Panc1 (cell line): ENCODE measurements around the gene XXYLT1. TPM values are rescaled to one million over a fixed set of nuclear protein-coding genes. Genes with fewer than 3 reads are reported as not detected.
A peak's percentile ranks its signal among the peaks of the same experiment; 100 is the strongest.

Experiments
- ATAC-seq: fragments of 200-7000 bp; cut with Tn5 transposase; 2 replicates; pipeline ENCODE4 v1.9.1; 2020; ENCODE audit warnings: mild to moderate bottlenecking, moderate library complexity
- BruUV-seq: library from RNA; stranded (reverse); fragments of 400-500 nt; replicated peaks from 2 replicates; lab custom pipeline; 2021; lab: Mats Ljungman, UMichigan
- CTCF ChIA-PET: fragments of 300-600 bp; sonication (Branson Sonifier 250); formaldehyde crosslinking; loops from one replicate; lab custom pipeline; 2022; ENCODE audit warnings: antibody characterized with exemption; lab: Charles Lee
- POLR2A ChIA-PET: fragments of 300-600 bp; sonication (Branson Sonifier 250); formaldehyde crosslinking; loops from one replicate; lab custom pipeline; 2022; ENCODE audit warnings: antibody characterized with exemption; lab: Charles Lee
- DNase-seq: peaks from one replicate; pipeline ENCODE4 v3.0.0-alpha.2; 2010; ENCODE audit warnings: low read depth, low spot score
- H3K27ac ChIP-seq: 2 replicates; pipeline ENCODE4 v1.5.1; 2011; ENCODE audit warnings: mild to moderate bottlenecking, low read length, inconsistent platforms
- H3K27me3 ChIP-seq: fragments of 200-500 bp; sonication (Bioruptor generic); 2 replicates; pipeline ENCODE4 v1.6.0; 2014; ENCODE audit warnings: low read length, inconsistent platforms; ENCODE audit not compliant: control insufficient read depth, insufficient read depth
- H3K36me3 ChIP-seq: fragments of 200-500 bp; sonication (Bioruptor generic); 2 replicates; pipeline ENCODE4 v1.5.1; 2014; ENCODE audit warnings: inconsistent platforms, mild to moderate bottlenecking, low read length, moderate library complexity; ENCODE audit not compliant: control insufficient read depth, insufficient read depth
- H3K4me1 ChIP-seq: 2 replicates; pipeline ENCODE4 v1.5.1; 2011; ENCODE audit warnings: inconsistent platforms, mild to moderate bottlenecking, low read length, moderate library complexity; ENCODE audit not compliant: control insufficient read depth, insufficient read depth
- H3K4me3 ChIP-seq, 2 experiments: 2 replicates each; pipeline ENCODE4 v1.5.1; 2011 to 2012; ENCODE audit warnings: low read depth in 2 of 2, low read length in 2 of 2, mild to moderate bottlenecking in 2 of 2, inconsistent platforms in 1 of 2, moderate library complexity in 1 of 2
- H3K9me3 ChIP-seq: fragments of 200-500 bp; sonication (Bioruptor generic); 2 replicates; pipeline ENCODE4 v1.5.1; 2014; ENCODE audit warnings: low read depth, mild to moderate bottlenecking, inconsistent platforms, low read length, moderate library complexity; ENCODE audit not compliant: control insufficient read depth, insufficient read depth
- CTCF ChIP-seq: fragments of 450-650 bp; IDR thresholded peaks from 2 replicates; pipeline ENCODE4 v1.5.1; 2017; ENCODE audit warnings: mild to moderate bottlenecking
- POLR2AphosphoS5 ChIP-seq: IDR thresholded peaks from 2 replicates; pipeline ENCODE4 v1.6.1; 2012; ENCODE audit warnings: mild to moderate bottlenecking, low read depth, low read length, moderate library complexity
- REST ChIP-seq, 2 experiments: IDR thresholded peaks; 2 replicates each; pipeline ENCODE4 v1.6.1; 2011 to 2012; ENCODE audit warnings: low read depth in 2 of 2, control low read depth in 1 of 2, low read length in 1 of 2, mild to moderate bottlenecking in 1 of 2, moderate library complexity in 1 of 2; ENCODE audit not compliant: insufficient read depth in 1 of 2
- SIN3A ChIP-seq: IDR thresholded peaks from 2 replicates; pipeline ENCODE4 v1.6.1; 2012; ENCODE audit warnings: low read depth, mild to moderate bottlenecking, low read length, moderate library complexity, borderline replicate concordance; ENCODE audit not compliant: insufficient read depth
- TCF7L2 ChIP-seq: IDR thresholded peaks from 2 replicates; pipeline ENCODE4 v1.6.1; 2011; ENCODE audit warnings: mild to moderate bottlenecking, low read depth, low read length, inconsistent platforms
- in situ Hi-C: cut with HindIII; loops from 2 replicates; pipeline ENCODE4 v1.10.0; 2016; ENCODE audit warnings: low sequenced_read_pairs, low pct_unique_long_range_greater_than_20kb
- intact Hi-C: fragments of 100-400 bp; cut with micrococcal nuclease; formaldehyde crosslinking; loops from one replicate; pipeline ENCODE4 v1.10.0; 2022; ENCODE audit not compliant: unreplicated experiment
- total RNA-seq: library from RNA; stranded (reverse); gene quantifications from one replicate; pipeline ENCODE4 v1.2.1, GENCODE V29; 2021; ENCODE audit not compliant: unreplicated experiment

Gene XXYLT1
- total RNA-seq, 1 experiment from 2014 or later = 26.0 TPM

DNA sequence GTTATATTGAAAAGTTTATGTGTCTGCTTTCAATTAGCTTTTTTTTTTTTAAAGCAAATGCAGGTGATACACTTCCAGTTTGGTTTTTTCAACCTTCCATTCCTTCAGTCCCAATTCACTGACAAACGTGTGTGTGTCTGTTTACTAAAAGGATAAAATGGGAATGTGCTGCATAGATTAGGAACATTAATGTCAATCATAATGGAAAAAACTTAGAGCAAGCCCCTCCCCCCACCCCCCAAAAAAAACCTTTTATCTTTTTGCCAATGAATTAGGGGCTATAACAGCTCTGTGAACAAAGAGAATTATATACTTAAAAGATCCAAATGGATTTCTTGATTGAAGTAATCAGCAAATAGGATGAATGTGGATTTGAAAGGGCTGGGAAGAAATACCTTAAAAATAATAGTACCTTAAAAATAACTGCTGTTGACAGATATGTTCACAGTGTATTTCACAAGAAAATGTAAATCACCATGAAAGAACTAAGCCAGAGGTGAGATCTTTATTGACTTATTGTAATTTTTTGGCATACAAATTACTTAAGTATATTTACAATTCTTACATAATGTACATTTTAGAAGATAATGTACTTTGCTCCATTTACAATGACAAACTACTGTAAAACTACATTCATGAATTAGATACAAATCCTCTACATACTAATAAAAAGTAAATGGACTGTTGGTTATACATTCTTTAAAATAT lies 3.5 kb upstream of the XXYLT1 start:
- Histone ChIP-seq H3K4me1 (peaks cover 11% of the 10 kb centered on the region), H3K27me3 (no peaks in the 10 kb centered on the region), H3K9me3 (no peaks in the 10 kb centered on the region), H3K27ac (no peak overlapping the region), H3K4me3 (no peak overlapping the region), H3K36me3 (peaks cover 12% of the 10 kb centered on the region; the same call in 1 of the 2 replicates)
- CTCF ChIA-PET = interaction anchor here (0.7 kb wide), 1 partner anchor 55 kb away, joined by 3 read pairs; no protein-coding TSS in a partner anchor
- ATAC-seq = no peak
- POLR2A ChIA-PET = no interaction called here
- in situ Hi-C loops = no loop called here
- intact Hi-C loops = no loop called here
- DNase-seq = no peak
- TF ChIP-seq POLR2AphosphoS5 (no peak), CTCF (no peak), SIN3A (no peak), REST (IDR thresholded peaks at IDR 0.05; ENCODE audit: insufficient read depth in 1 of 2, low read depth in 2 of 2, low read length in 1 of 2) (no peak), TCF7L2 (no peak)
- BruUV-seq = no TSS peak

GRCh38 chr3:195271410-195272243 lies 668 bp upstream of the XXYLT1 start:
- peak; percentile 89 for ATAC-seq
- H3K27ac ChIP-seq = peak overlapping the region; percentile 92
- peaks cover 3% of the 10 kb centered on the region; the same call in 1 of the 2 replicates for H3K36me3 ChIP-seq
- BruUV-seq = TSS peak; percentile 87
- in situ Hi-C loops (no loop called here), intact Hi-C loops (loop anchor here (1.0 kb wide), 1 partner anchor 251 kb away; no protein-coding TSS in a partner anchor)
- no peaks in the 10 kb centered on the region for H3K27me3 ChIP-seq
- TF ChIP-seq POLR2AphosphoS5 (peak; percentile 55), TCF7L2 (no peak), SIN3A (peak; percentile 87; the same call in 1 of the 2 replicates), CTCF (peak; percentile 98), REST (IDR thresholded peaks at IDR 0.05; ENCODE audit: insufficient read depth in 1 of 2, low read depth in 2 of 2, low read length in 1 of 2) (no peak)
- ChIA-PET POLR2A (interaction anchor here (0.6 kb wide), 2 partner anchors 62 to 152 kb away, joined by 3 to 8 read pairs; no protein-coding TSS in a partner anchor), CTCF (interaction anchor here (0.6 to 3.2 kb wide), 30 partner anchors 8 to 600 kb away, joined by 3 to 22 read pairs (median 3); partner anchors contain the start of genes ACAP2 and LSG1)
- H3K9me3 ChIP-seq = no peaks in the 10 kb centered on the region
- H3K4me3 ChIP-seq = peak overlapping the region; percentile 76 to 91
- peaks cover 19% of the 10 kb centered on the region for H3K4me1 ChIP-seq
- peak; percentile 52 for DNase-seq
